Measurements from ENCODE around the gene NR0B1.

NR0B1 gene

DNA sequence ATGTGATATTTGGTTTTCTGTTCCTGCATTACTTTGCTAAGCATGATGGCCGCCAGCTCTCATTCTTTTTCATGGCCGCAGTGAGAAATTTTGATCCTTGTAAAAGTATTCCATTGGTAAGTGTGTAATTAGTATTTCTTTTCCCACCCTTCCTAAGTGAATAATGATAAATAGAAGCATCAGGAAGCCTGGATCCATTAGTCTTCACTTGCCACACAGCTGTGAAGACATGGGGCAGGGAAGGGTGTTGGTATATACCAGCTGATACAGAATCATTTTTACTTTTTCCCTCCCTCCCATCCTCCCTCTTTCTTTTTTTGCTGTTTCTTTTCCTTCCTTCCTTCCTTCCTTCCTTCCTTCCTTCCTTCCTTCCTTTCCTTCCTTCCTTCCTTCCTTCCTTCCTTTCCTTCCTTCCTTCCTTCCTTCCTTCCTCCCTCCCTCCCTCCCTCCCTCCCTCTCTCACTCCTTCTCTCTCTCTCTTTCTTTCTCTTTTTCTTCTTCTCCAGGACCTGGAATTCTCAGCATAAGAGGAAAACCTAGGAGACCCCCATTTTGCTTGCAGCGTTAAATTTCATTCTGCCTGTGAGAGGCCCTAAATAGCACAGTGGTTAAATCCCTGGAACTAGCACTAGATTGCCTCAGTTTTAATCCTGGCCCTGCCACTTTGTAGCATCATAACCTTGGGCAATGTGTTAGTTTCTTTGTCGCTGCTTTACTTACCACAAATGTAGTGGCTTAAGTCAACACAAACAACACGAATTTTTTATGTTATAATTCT lies 1.4 kb upstream of the NR0B1 start:
- TF ChIP-seq, protein P1, sequence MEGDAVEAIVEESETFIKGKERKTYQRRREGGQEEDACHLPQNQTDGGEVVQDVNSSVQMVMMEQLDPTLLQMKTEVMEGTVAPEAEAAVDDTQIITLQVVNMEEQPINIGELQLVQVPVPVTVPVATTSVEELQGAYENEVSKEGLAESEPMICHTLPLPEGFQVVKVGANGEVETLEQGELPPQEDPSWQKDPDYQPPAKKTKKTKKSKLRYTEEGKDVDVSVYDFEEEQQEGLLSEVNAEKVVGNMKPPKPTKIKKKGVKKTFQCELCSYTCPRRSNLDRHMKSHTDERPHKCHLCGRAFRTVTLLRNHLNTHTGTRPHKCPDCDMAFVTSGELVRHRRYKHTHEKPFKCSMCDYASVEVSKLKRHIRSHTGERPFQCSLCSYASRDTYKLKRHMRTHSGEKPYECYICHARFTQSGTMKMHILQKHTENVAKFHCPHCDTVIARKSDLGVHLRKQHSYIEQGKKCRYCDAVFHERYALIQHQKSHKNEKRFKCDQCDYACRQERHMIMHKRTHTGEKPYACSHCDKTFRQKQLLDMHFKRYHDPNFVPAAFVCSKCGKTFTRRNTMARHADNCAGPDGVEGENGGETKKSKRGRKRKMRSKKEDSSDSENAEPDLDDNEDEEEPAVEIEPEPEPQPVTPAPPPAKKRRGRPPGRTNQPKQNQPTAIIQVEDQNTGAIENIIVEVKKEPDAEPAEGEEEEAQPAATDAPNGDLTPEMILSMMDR (IDR thresholded peaks at IDR 0.05), result no peak

- TF ChIP-seq, protein P1 (IDR thresholded peaks at IDR 0.05), result no peak
Observed at GRCh38 chrX:30308263-30309138, 689 bp downstream of the NR0B1 start.

- TF ChIP-seq, protein P1 (IDR thresholded peaks at IDR 0.05), result no peak
Observed at GRCh38 chrX:30307466-30307865, 1.7 kb downstream of the NR0B1 start.

- TF ChIP-seq, protein P1 (IDR thresholded peaks at IDR 0.05), result no peak
Observed at GRCh38 chrX:30304866-30305265, 4.3 kb downstream of the NR0B1 start.

DNA sequence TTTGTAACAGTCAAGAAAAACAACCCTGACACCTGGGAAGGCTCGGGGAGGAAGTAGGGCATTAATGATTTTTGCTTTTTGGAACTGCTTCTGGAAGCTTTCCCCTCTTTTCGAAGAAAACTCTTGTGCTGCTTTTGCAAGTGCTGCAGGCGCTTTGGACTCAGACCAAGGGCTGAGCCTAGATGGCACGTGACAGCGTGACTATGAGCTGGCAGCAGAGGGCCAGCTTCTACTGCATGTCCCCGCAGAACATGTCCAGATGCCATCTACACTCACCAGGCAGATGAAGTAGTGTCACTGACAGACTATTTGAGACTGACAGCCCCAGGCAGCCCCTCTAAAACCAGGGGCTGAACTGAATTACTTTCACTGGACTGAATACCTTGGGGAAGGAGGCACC lies 6.2 kb downstream of the NR0B1 start:
- TF ChIP-seq, protein P1 (IDR thresholded peaks at IDR 0.05), result no peak

DNA sequence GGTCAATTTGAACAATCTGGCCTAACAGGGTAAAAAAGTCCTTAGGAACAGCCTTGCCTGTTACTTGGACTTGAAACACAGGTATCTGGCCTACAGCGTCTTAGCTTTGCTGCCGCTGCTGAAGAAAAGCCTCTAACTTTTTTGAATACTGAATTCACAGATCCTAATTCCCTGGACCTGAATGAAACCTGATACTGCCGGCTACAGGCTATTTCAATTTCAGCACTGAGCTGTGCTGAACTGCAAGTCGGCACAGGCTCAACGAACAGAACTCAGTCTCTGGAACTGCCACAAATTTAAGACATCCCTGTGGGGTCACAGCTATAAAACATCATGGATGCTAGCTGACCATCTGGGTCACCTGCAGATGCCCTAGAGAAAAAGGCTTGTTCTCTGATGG lies 7.2 kb downstream of the NR0B1 start:
- TF ChIP-seq, protein P1 (IDR thresholded peaks at IDR 0.05), result no peak

GRCh38 chrX:30301208-30301607 lies 8.0 kb downstream of the NR0B1 start:
- TF ChIP-seq, protein P1 (IDR thresholded peaks at IDR 0.05), result no peak
